SK-N-SH (cell line): ENCODE measurements around the gene HOXD11. TPM values are rescaled to one million over a fixed set of nuclear protein-coding genes. Genes with fewer than 3 reads are reported as not detected.

Experiments used
- CTCF ChIA-PET: fragments of 300-600, 350-600 bp; formaldehyde crosslinking; extraction: SDS; loops from one replicate; lab custom pipeline; 2021; lab: Yijun Ruan, JAX
- POLR2A ChIA-PET: fragments of 350-600 bp; sonication (Branson Sonifier 250); formaldehyde crosslinking; extraction: SDS; loops from one replicate; lab custom pipeline; 2020; ENCODE audit warnings: antibody characterized with exemption, inconsistent platforms; lab: Yijun Ruan, JAX
- DNase-seq: peaks from one replicate; pipeline ENCODE4 v3.0.0; 2012
- H2AFZ ChIP-seq: fragments of 200-600 bp; sonication (generic); 2 replicates; pipeline ENCODE4 v1.8.1; 2016; ENCODE audit warnings: antibody characterized with exemption, mild to moderate bottlenecking, low read depth
- H3F3A ChIP-seq: fragments of 200-600 bp; sonication (generic); replicated peaks from 2 replicates; pipeline ENCODE3; 2016; ENCODE audit warnings: antibody characterized with exemption, mild to moderate bottlenecking; ENCODE audit not compliant: insufficient read depth
- H3K27ac ChIP-seq, 2 experiments: fragments of 200-500 bp in 1 of 2; fragments of 200-600 bp in 1 of 2; sonication (Bioruptor generic) in 1 of 2; sonication (generic), shearing (Covaris generic) in 1 of 2; 2 replicates each; pipeline versions ENCODE4 v1.5.1 to v1.6.1; 2014 to 2016; ENCODE audit warnings: low read depth in 2 of 2, inconsistent platforms in 1 of 2, low read length in 1 of 2, mild to moderate bottlenecking in 1 of 2, mixed read lengths in 1 of 2
- H3K27me3 ChIP-seq: fragments of 200-600 bp; sonication (generic), shearing (Covaris generic); 2 replicates; pipeline ENCODE4 v1.6.1; 2016; ENCODE audit warnings: mixed run types; ENCODE audit not compliant: insufficient read depth
- H3K36me3 ChIP-seq, 2 experiments: fragments of 200-500 bp in 1 of 2; fragments of 200-600 bp in 1 of 2; sonication (Bioruptor generic) in 1 of 2; sonication (generic) in 1 of 2; replicated peaks in 1 of 2; 2 replicates each; pipeline versions ENCODE3 to v1.5.1; 2014 to 2016; ENCODE audit warnings: low read length in 1 of 2, mild to moderate bottlenecking in 1 of 2; ENCODE audit not compliant: insufficient read depth in 2 of 2, control insufficient read depth in 1 of 2
- H3K4me1 ChIP-seq, 2 experiments: fragments of 200-500 bp in 1 of 2; fragments of 200-600 bp in 1 of 2; sonication (Bioruptor generic) in 1 of 2; sonication (generic), shearing (Covaris generic) in 1 of 2; 2 replicates each; pipeline versions ENCODE4 v1.5.1 to v1.6.1; 2014 to 2016; ENCODE audit warnings: low read depth in 1 of 2, low read length in 1 of 2, mixed run types in 1 of 2; ENCODE audit not compliant: insufficient read depth in 2 of 2, control insufficient read depth in 1 of 2
- H3K4me2 ChIP-seq: fragments of 200-600 bp; sonication (generic), shearing (Covaris generic); 2 replicates; pipeline ENCODE4 v1.6.1; 2017; ENCODE audit warnings: mixed run types
- H3K4me3 ChIP-seq, 2 experiments: fragments of 200-500 bp in 1 of 2; fragments of 200-600 bp in 1 of 2; sonication (Bioruptor generic) in 1 of 2; sonication (generic), shearing (Covaris generic) in 1 of 2; 2 replicates each; pipeline versions ENCODE4 v1.5.1 to v1.8.1; 2014 to 2016; ENCODE audit warnings: low read depth in 2 of 2, inconsistent platforms in 1 of 2, low read length in 1 of 2, mild to moderate bottlenecking in 1 of 2, mixed read lengths in 1 of 2, moderate library complexity in 1 of 2
- H3K79me2 ChIP-seq: fragments of 200-600 bp; sonication (generic); 2 replicates; pipeline ENCODE4 v1.8.1; 2017; ENCODE audit warnings: mild to moderate bottlenecking; ENCODE audit not compliant: insufficient read depth
- H3K9ac ChIP-seq: fragments of 200-600 bp; sonication (generic); 2 replicates; pipeline ENCODE4 v1.6.1; 2017; ENCODE audit warnings: mixed run types
- H3K9me2 ChIP-seq: fragments of 200-600 bp; sonication (generic); 2 replicates; pipeline ENCODE4 v1.6.1; 2017; ENCODE audit warnings: mixed run types
- H3K9me3 ChIP-seq: fragments of 200-600 bp; sonication (generic); 2 replicates; pipeline ENCODE4 v1.6.1; 2017; ENCODE audit warnings: mixed run types, mild to moderate bottlenecking, moderate library complexity
- H4K20me1 ChIP-seq: fragments of 200-600 bp; sonication (generic); 2 replicates; pipeline ENCODE4 v1.6.1; 2017; ENCODE audit warnings: mild to moderate bottlenecking, mixed run types; ENCODE audit not compliant: insufficient read depth
- CTCF ChIP-seq: fragments of 200-600 bp; sonication (generic); IDR thresholded peaks from 2 replicates; pipeline ENCODE4 v1.6.1; 2017; ENCODE audit warnings: antibody characterized with exemption, mild to moderate bottlenecking, moderate library complexity
- EP300 ChIP-seq, 2 experiments: IDR thresholded peaks; 2 replicates each; pipeline versions ENCODE4 v1.4.0 to v1.6.1; 2012; ENCODE audit warnings: borderline replicate concordance in 1 of 2, low read depth in 1 of 2, low read length in 1 of 2
- EZH2phosphoT487 ChIP-seq: fragments of 200-600 bp; sonication (generic); IDR thresholded peaks from 2 replicates; pipeline ENCODE4 v1.6.1; 2017; ENCODE audit warnings: low read depth, mixed run types, mild to moderate bottlenecking, antibody characterized with exemption, moderate library complexity, borderline replicate concordance
- FOSL2 ChIP-seq: IDR thresholded peaks from 2 replicates; pipeline ENCODE4 v1.4.0; 2012; ENCODE audit warnings: low read depth, mild to moderate bottlenecking, moderate library complexity, borderline replicate concordance
- FOXJ3 ChIP-seq: sonication (generic); formaldehyde crosslinking; IDR thresholded peaks from 2 replicates; pipeline ENCODE4 v1.5.1; 2020; ENCODE audit warnings: mild to moderate bottlenecking, missing genetic modification reagents
- FOXM1 ChIP-seq: IDR thresholded peaks from 2 replicates; pipeline ENCODE4 v1.4.0; 2012; ENCODE audit warnings: low read depth, mild to moderate bottlenecking
- MAX ChIP-seq: IDR thresholded peaks from 2 replicates; pipeline ENCODE4 v1.4.0; 2012; ENCODE audit warnings: low read depth
- MEF2A ChIP-seq: IDR thresholded peaks from 2 replicates; pipeline ENCODE4 v1.4.0; 2012; ENCODE audit warnings: low read depth, borderline replicate concordance
- NRF1 ChIP-seq: IDR thresholded peaks from 2 replicates; pipeline ENCODE4 v1.6.1; 2012; ENCODE audit warnings: low read depth, mild to moderate bottlenecking, low read length
- PBX3 ChIP-seq: IDR thresholded peaks from 2 replicates; pipeline ENCODE4; 2012
- RAD21 ChIP-seq: IDR thresholded peaks from 2 replicates; pipeline ENCODE4 v1.6.1; 2012; ENCODE audit warnings: mild to moderate bottlenecking, low read length
- RFX5 ChIP-seq: IDR thresholded peaks from 2 replicates; pipeline ENCODE4 v1.6.1; 2012; ENCODE audit warnings: mild to moderate bottlenecking, improper control_type of control experiment, low read length
- RXRA ChIP-seq: IDR thresholded peaks from 2 replicates; pipeline ENCODE4 v1.4.0; 2012; ENCODE audit warnings: low read depth, mild to moderate bottlenecking, borderline replicate concordance
- SMC3 ChIP-seq: IDR thresholded peaks from 2 replicates; pipeline ENCODE4 v1.6.1; 2012; ENCODE audit warnings: low read depth, low read length, improper control_type of control experiment
- TAF1 ChIP-seq: IDR thresholded peaks from 2 replicates; pipeline ENCODE4 v1.6.1; 2012; ENCODE audit warnings: low read depth, mild to moderate bottlenecking, low read length, moderate library complexity, borderline replicate concordance
- TCF12 ChIP-seq: IDR thresholded peaks from 2 replicates; pipeline ENCODE4 v1.4.0; 2012
- TEAD4 ChIP-seq: IDR thresholded peaks from 2 replicates; pipeline ENCODE4 v1.4.0; 2012; ENCODE audit warnings: mild to moderate bottlenecking, borderline replicate concordance; ENCODE audit not compliant: insufficient read depth
- USF1 ChIP-seq: IDR thresholded peaks from 2 replicates; pipeline ENCODE4 v1.4.0; 2012; ENCODE audit warnings: low read depth, borderline replicate concordance
- USF2 ChIP-seq: fragments of 150-350 bp; IDR thresholded peaks from 2 replicates; pipeline ENCODE4 v1.6.1; 2017; ENCODE audit warnings: antibody characterized with exemption, low read length, low read depth, borderline replicate concordance
- ZBTB33 ChIP-seq: IDR thresholded peaks from 2 replicates; pipeline ENCODE4 v1.4.0; 2012; ENCODE audit warnings: low read depth, borderline replicate concordance
- WGBS: methylation state at CpG from one replicate; pipeline ENCODE4 v1.1.6; 2017; ENCODE audit warnings: low lambda C conversion rate; 5-methylcytosine and 5-hydroxymethylcytosine counted together
- polyA plus RNA-seq, 3 experiments: library from polyadenylated mRNA; depleted of rRNA; stranded (reverse); fragments of >200 nt; gene quantifications; 2 replicates each; pipeline ENCODE4 v1.2.3, GENCODE V29; 2012

HOXD11 gene
- polyA plus RNA-seq, 1 of the 3 experiments (the other 2 are of a cell fraction) = not detected

- TF ChIP-seq MEF2A (no peak), NRF1 (no peak)
These were observed 41.8 kb downstream of the HOXD11 start (continued) for GRCh38 chr2:176148751-176149421.

GRCh38 chr2:176149481-176149938 lies 42.4 kb downstream of the HOXD11 start:
- no peaks in the 10 kb centered on the region for H3K27me3 ChIP-seq
- WGBS = 91% methylated on average over 22 of the region's 22 CpGs

More at GRCh38 chr2:176149481-176149938, 42.4 kb downstream of the HOXD11 start:
- Histone ChIP-seq H3F3A (no peaks in the 10 kb centered on the region), H2AFZ (no peak overlapping the region), H3K79me2 (peaks cover 3% of the 10 kb centered on the region; the same call in 1 of the 2 replicates), H3K36me3 (peaks cover 0 to 19% of the 10 kb centered on the region in 2 experiments), H3K9me2 (no peaks in the 10 kb centered on the region), H3K9me3 (no peaks in the 10 kb centered on the region), H3K4me1 (peaks cover 0 to 8% of the 10 kb centered on the region in 2 experiments; a peak in 1 of 4 replicates), H3K4me2 (no peak overlapping the region), H4K20me1 (no peaks in the 10 kb centered on the region), H3K27ac (no peak overlapping the region), H3K9ac (no peak overlapping the region), H3K4me3 (no peak overlapping the region)
- no peak for DNase-seq
- CTCF ChIA-PET = interaction anchor here (4.4 kb wide), 1 partner anchor 9 kb away, joined by 24 read pairs; no protein-coding TSS in a partner anchor
- TF ChIP-seq USF2 (no peak), FOSL2 (no peak), SMC3 (no peak), EP300 (IDR thresholded peaks at IDR 0.05; ENCODE audit: borderline replicate concordance in 1 of 2, low read depth in 1 of 2, low read length in 1 of 2) (no peak), CTCF (no peak), PBX3 (no peak), RAD21 (no peak), RXRA (no peak), ZBTB33 (no peak), USF1 (no peak), TCF12 (no peak), TAF1 (no peak), FOXM1 (no peak), MEF2A (no peak), FOXJ3 (no peak), EZH2phosphoT487 (no peak), MAX (no peak), TEAD4 (no peak), RFX5 (no peak)
- POLR2A ChIA-PET = interaction anchor here (0.6 kb wide), 1 partner anchor 260 kb away, joined by 4 read pairs; no protein-coding TSS in a partner anchor
